Measurements from ENCODE around the gene TMEM63A. TPM values are rescaled to one million over a fixed set of nuclear protein-coding genes. Genes with fewer than 3 reads are reported as not detected.

TMEM63A gene
- total and polyA plus RNA-seq, 10 donors, result 15.0 to 143 (median 109) TPM

GRCh38 chr1:225866981-225867380 is 15.2 kb downstream of the TMEM63A start:
- Histone ChIP-seq H3K9me3 (no peaks in the 10 kb centered on the region), H3K27me3 (replicated peaks in 1 of 7) (no peaks in the 10 kb centered on the region), H3K4me3 (no peak overlapping the region), H3K4me1 (peaks cover 0 to 35% (median 16%) of the 10 kb centered on the region in 6 donors), H3K36me3 (peaks cover 0 to 100% (median 84%) of the 10 kb centered on the region in 6 donors), H3K27ac (peak overlapping the region in 4 of 8 donors; percentile 11 to 59 (median 52))
- intact Hi-C loops (cut with DNase I; ENCODE audit: low total_unique reads), result no loop called here
- TF ChIP-seq CTCF (IDR thresholded peaks at IDR 0.05 in 8 of 11, conservative IDR thresholded peaks at IDR 0.05 in 3 of 11), result no peak
- TF ChIP-seq POLR2AphosphoS5 (IDR thresholded peaks at IDR 0.05), result no peak
- no peak for TF ChIP-seq POLR2A (IDR thresholded peaks at IDR 0.05)
- 60 to 79% (median 62%) methylated on average over 6 of the region's 6 CpGs for WGBS, 5 donors
- DNase-seq, result no peak

DNA sequence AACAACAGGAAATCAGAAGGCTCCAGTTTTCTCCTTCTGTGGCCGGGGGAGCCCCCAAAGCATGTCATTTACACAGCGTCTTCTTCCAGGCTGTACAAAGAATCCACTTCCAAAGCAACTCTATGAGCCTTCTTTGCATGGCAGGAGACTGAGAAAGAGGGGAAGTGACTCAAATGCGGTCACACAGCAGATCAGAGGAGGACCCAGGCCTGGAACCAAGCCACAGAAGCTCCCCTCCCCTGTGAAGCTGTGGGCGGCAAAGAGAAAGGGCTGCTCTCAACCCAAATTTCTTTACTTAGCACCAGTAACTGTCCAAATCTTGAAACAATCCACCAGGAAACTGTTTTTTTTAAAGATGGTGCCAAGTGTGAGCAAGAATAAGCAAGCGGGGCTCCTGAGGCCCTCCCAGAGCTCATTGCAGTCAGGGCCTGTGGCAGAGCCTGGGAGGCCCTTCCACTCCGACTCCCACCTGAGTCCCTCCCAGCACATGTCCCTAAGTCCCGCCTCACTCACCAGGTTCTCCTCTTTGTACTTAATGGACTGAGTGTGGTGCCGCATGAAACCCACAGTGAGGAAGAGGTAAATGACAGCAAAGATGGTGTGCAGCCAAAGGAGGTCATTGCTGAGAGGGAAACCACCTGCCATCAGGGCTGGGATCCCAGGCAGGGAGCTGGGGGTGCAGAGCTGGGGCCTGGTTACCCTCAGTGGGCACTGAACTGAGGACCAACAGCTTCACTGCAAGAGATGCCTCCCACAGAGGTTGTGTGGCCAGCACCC is 15.9 kb downstream of the TMEM63A start:
- Histone ChIP-seq H3K27ac (peak overlapping the region; percentile 4 to 59 (median 40)), H3K36me3 (peaks cover 0 to 100% (median 84%) of the 10 kb centered on the region in 6 donors), H3K9me3 (no peaks in the 10 kb centered on the region), H3K27me3 (replicated peaks in 1 of 7) (no peaks in the 10 kb centered on the region), H3K4me3 (peak overlapping the region in 1 of 8 donors; percentile 7), H3K4me1 (peaks cover 0 to 42% (median 19%) of the 10 kb centered on the region in 6 donors)
- intact Hi-C loops (cut with DNase I; ENCODE audit: low total_unique reads), result no loop called here
- 38 to 49% (median 47%) methylated on average over 8 of the region's 8 CpGs for WGBS, 5 donors
- TF ChIP-seq CTCF (IDR thresholded peaks at IDR 0.05 in 8 of 11, conservative IDR thresholded peaks at IDR 0.05 in 3 of 11) (no peak), POLR2AphosphoS5 (IDR thresholded peaks at IDR 0.05) (peak in 2 of 3 donors; percentile 20 to 32)
- peak; percentile 80 for DNase-seq

GRCh38 chr1:225865514-225865913 is 16.7 kb downstream of the TMEM63A start:
- TF ChIP-seq POLR2A (IDR thresholded peaks at IDR 0.05) (no peak), CTCF (IDR thresholded peaks at IDR 0.05 in 8 of 11, conservative IDR thresholded peaks at IDR 0.05 in 3 of 11) (no peak), POLR2AphosphoS5 (IDR thresholded peaks at IDR 0.05) (peak in 1 of 3 donors; percentile 41)
- H3K4me1 ChIP-seq, result peaks cover 0 to 50% (median 19%) of the 10 kb centered on the region in 6 donors
- peaks cover 0 to 100% (median 83%) of the 10 kb centered on the region in 6 donors for H3K36me3 ChIP-seq
- no peak for DNase-seq
- WGBS, 5 donors, result 78 to 88% (median 81%) methylated on average over 7 to 13 of the region's 13 CpGs
- H3K4me3 ChIP-seq, result no peak overlapping the region
- H3K27ac ChIP-seq, result peak overlapping the region in 7 of 8 donors; percentile 4 to 59 (median 50)
- H3K27me3 ChIP-seq (replicated peaks in 1 of 7), result no peaks in the 10 kb centered on the region
- intact Hi-C loops (cut with DNase I; ENCODE audit: low total_unique reads), result no loop called here
- H3K9me3 ChIP-seq, result no peaks in the 10 kb centered on the region

DNA sequence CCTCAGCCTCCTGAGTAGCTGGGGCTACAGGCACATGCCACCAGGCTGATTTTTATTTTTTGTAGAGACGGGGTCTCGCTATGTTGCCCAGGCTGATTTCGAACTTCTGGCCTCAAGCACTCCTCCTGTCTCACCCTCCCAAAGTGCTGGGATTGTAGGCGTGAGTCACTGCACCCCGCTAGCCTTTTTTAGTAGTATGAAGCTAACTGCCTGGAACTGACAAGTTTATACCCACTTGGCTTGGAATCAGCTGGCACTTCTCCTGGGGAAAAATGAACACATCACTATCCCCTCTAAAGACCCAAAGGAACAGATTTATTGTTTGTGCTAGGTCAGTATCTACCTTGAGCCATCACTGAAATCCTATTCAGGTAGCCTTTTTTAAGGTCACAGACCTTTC is 19.0 kb downstream of the TMEM63A start:
- intact Hi-C loops (cut with DNase I; ENCODE audit: low total_unique reads), result no loop called here
- H3K4me3 ChIP-seq, result no peak overlapping the region
- no peaks in the 10 kb centered on the region for H3K9me3 ChIP-seq
- H3K36me3 ChIP-seq, result peaks cover 0 to 100% (median 76%) of the 10 kb centered on the region in 6 donors
- WGBS, 5 donors, result 93 to 97% (median 96%) methylated on average over 5 of the region's 5 CpGs
- peaks cover 0 to 51% (median 19%) of the 10 kb centered on the region in 6 donors for H3K4me1 ChIP-seq
- DNase-seq, result no peak
- no peaks in the 10 kb centered on the region for H3K27me3 ChIP-seq (replicated peaks in 1 of 7)
- TF ChIP-seq CTCF (IDR thresholded peaks at IDR 0.05 in 8 of 11, conservative IDR thresholded peaks at IDR 0.05 in 3 of 11), result no peak
- no peak for TF ChIP-seq POLR2AphosphoS5 (IDR thresholded peaks at IDR 0.05)
- TF ChIP-seq POLR2A (IDR thresholded peaks at IDR 0.05), result no peak
- H3K27ac ChIP-seq, result no peak overlapping the region

Data from spleen (tissue), 11 donors.